GM10266 (cell line): ENCODE results near the gene DHRS7B.

Experiments used
- DNase-seq: peaks from one replicate; pipeline ENCODE4 v3.0.0; 2012; ENCODE audit errors: extremely low spot score
- TF ChIP-seq, protein P1 (sequence below): IDR thresholded peaks from 2 replicates; pipeline ENCODE4 v1.5.1; 2012; ENCODE audit warnings: mild to moderate bottlenecking, low read depth; ENCODE audit not compliant: control insufficient read depth, insufficient read depth; ENCODE audit errors: missing control alignments

The DHRS7B gene

DNA sequence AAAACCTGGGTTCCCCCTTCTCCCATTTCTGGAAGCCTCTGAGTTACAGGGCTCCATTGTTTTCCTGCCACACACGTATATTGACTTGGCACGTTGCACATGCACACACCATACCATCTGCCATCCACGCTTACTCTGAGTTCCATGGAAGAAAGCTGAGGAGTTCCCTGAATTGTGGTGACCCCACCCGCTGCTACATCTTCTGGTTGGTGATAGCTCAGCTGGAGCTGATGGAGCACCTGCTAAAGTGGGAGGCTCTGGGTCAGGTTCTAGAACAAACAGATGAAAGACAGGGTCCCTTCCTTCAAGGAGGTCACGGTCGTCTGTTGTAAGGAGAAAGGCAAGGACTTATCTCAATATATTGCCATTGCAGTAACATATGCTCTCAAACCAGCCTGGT is 46.1 kb downstream of the DHRS7B start:
- DNase-seq: no peak
- TF ChIP-seq, protein P1, sequence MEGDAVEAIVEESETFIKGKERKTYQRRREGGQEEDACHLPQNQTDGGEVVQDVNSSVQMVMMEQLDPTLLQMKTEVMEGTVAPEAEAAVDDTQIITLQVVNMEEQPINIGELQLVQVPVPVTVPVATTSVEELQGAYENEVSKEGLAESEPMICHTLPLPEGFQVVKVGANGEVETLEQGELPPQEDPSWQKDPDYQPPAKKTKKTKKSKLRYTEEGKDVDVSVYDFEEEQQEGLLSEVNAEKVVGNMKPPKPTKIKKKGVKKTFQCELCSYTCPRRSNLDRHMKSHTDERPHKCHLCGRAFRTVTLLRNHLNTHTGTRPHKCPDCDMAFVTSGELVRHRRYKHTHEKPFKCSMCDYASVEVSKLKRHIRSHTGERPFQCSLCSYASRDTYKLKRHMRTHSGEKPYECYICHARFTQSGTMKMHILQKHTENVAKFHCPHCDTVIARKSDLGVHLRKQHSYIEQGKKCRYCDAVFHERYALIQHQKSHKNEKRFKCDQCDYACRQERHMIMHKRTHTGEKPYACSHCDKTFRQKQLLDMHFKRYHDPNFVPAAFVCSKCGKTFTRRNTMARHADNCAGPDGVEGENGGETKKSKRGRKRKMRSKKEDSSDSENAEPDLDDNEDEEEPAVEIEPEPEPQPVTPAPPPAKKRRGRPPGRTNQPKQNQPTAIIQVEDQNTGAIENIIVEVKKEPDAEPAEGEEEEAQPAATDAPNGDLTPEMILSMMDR: no peak

GRCh38 chr17:21173543-21173942 is 46.8 kb downstream of the DHRS7B start:
- TF ChIP-seq, protein P1: no peak
- DNase-seq: no peak

DNA sequence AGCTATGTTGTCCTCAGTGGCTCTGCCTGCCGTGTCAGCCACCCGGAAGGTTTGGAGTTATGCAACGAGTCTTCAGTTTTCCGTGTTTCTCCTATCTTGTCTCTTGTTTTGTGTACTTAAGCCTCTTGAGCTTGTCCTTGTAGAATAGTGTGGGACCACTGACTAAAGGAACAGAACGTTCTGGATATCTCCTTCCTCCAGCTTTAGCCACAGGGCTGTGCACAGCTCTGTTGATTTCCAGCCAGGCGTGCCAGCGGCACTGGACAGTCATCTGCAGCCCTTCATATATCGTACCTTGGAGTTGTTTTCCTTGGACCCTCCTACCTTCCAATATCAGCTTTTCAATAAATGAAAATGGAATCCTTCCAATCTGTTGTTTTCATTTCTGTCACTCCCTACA is 47.4 kb downstream of the DHRS7B start:
- no peak for DNase-seq
- TF ChIP-seq, protein P1: no peak

DNA sequence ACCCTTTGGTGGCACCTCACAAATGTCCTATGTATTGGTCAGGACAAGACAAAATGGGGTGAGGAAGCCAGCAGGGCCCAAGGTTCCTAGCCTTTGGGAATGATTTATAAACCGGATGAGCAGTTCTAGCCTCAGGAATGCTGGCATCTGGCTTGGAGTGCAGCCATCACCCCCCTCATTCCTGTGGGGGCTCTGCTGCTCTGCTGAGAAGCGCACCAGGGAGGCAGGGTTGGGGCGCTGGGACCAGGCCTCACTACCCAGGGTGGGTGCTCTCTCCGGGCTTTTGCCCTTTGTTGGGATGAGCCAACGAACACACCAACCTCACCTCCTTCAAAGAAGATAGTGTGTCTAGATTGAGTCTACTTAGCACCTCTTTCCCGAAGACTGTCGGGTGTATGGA is 47.9 kb downstream of the DHRS7B start:
- no peak for DNase-seq
- TF ChIP-seq, protein P1: no peak

DNA sequence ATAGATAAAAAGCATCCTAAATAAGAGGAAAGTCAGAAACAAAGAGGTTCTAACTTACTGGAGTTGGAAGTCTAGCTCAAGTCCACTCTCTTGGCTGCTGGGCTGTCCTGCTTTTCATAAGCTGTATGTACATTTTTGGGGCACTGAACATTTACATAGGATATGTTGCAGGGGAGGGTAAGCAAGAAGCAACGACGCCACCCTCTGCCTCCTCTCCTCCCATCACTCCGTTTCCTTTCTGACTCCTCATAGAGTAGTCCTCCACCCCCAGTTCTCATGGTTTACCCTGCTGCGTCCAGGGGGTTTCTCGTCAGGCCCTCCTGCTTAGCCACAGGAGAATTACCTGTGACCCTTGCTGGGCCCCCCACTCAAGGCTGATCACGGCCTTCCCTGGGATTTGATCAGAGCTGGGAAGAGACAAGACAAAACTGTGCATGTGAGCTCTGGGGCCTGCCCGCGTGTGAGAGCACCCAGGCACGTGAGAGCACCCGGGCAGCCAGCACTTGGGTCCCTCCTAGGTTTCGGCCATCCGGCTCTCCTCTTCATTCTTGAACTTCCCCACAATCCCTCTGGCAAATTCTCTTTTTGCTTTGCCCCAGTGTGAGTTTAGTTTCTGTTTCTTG is 50.1 kb downstream of the DHRS7B start:
- no peak for DNase-seq
- TF ChIP-seq, protein P1: no peak

GRCh38 chr17:21177401-21177800 is 50.6 kb downstream of the DHRS7B start:
- DNase-seq: no peak
- TF ChIP-seq, protein P1: no peak

DNA sequence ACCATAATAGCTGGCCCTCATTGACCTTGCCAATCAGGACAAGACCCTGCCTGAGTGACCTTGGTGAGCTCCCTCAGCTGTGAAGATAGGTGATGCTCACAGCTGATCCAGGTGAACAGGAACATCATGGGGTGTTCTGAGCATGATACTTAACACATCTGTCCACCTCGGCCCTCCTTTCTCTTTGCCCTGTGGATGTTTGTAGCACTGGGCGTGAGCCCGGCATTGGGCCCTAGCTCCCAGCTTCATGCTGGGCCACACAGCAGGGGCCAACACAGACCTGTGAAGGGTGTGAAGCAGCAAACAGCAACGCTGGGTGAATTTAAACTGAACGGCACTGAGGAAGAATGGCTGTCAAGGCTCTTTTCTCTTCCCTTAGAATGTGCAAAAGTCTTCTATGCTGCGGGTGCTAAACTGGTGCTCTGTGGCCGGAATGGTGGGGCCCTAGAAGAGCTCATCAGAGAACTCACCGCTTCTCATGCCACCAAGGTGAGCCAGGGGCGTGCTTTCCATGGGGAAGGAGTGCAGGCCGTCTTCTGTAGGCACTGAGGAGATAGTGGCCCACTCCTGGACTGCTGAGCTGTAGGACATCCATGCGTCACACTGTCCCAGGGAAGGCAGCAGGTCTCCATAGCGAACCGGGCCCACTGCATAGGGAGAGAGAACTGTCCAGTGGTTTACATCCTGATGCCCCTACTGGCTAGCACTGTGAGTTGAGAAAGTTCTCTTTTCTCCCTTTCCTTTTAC is 51.3 kb downstream of the DHRS7B start:
- DNase-seq: no peak
- TF ChIP-seq, protein P1: no peak
